Measurements from ENCODE around the gene BTBD16. TPM values are rescaled to one million over a fixed set of nuclear protein-coding genes. Genes with fewer than 3 reads are reported as not detected.

BTBD16 gene
- total and polyA plus RNA-seq, 7 donors, result 0.12 to 0.55 (median 0.54) TPM; not detected in 4

- TF ChIP-seq POLR2AphosphoS5 (IDR thresholded peaks at IDR 0.05) (no peak), EP300 (IDR thresholded peaks at IDR 0.05) (no peak), CTCF (IDR thresholded peaks at IDR 0.05) (no peak), POLR2A (IDR thresholded peaks at IDR 0.05) (no peak)
- no peak overlapping the region for H3K27ac ChIP-seq
- 84 to 94% methylated on average over 11 of the region's 11 CpGs for WGBS, 2 donors
Observed at GRCh38 chr10:122233857-122234348, 37.2 kb upstream of the BTBD16 start.

GRCh38 chr10:122234416-122234815 lies 36.7 kb upstream of the BTBD16 start:
- TF ChIP-seq POLR2A (IDR thresholded peaks at IDR 0.05) (no peak), POLR2AphosphoS5 (IDR thresholded peaks at IDR 0.05) (no peak), CTCF (IDR thresholded peaks at IDR 0.05) (no peak), EP300 (IDR thresholded peaks at IDR 0.05) (no peak)
- DNase-seq, result no peak
- Histone ChIP-seq H3K36me3 (peaks cover 3 to 77% (median 37%) of the 10 kb centered on the region in 4 donors), H3K27ac (no peak overlapping the region), H3K4me1 (no peaks in the 10 kb centered on the region), H3K4me3 (no peak overlapping the region), H3K9me3 (no peaks in the 10 kb centered on the region), H3K27me3 (no peaks in the 10 kb centered on the region)
- intact Hi-C loops (cut with DNase I), result no loop called here
- WGBS, 2 donors, result 82 to 86% methylated on average over 2 of the region's 2 CpGs

More at GRCh38 chr10:122233857-122234348, 37.2 kb upstream of the BTBD16 start:
- no peak for DNase-seq
- no peak overlapping the region for H3K4me3 ChIP-seq
- no peaks in the 10 kb centered on the region for H3K9me3 ChIP-seq
- intact Hi-C loops (cut with DNase I), result no loop called here
- peaks cover 3 to 77% (median 34%) of the 10 kb centered on the region in 4 donors for H3K36me3 ChIP-seq
- no peaks in the 10 kb centered on the region for H3K4me1 ChIP-seq
- H3K27me3 ChIP-seq, result no peaks in the 10 kb centered on the region

GRCh38 chr10:122236690-122237306 lies 34.3 kb upstream of the BTBD16 start:
- intact Hi-C loops (cut with DNase I), result no loop called here
- DNase-seq, result no peak
- no peak overlapping the region for H3K27ac ChIP-seq

GRCh38 chr10:122237331-122237990 lies 33.6 kb upstream of the BTBD16 start:
- TF ChIP-seq POLR2AphosphoS5 (IDR thresholded peaks at IDR 0.05) (no peak), EP300 (IDR thresholded peaks at IDR 0.05) (no peak)
- Histone ChIP-seq H3K4me3 (no peak overlapping the region), H3K4me1 (no peaks in the 10 kb centered on the region), H3K9me3 (no peaks in the 10 kb centered on the region), H3K36me3 (peaks cover 7 to 82% (median 55%) of the 10 kb centered on the region in 4 donors), H3K27ac (no peak overlapping the region), H3K27me3 (no peaks in the 10 kb centered on the region)
- DNase-seq, result peak; percentile 28
- 60 to 84% methylated on average over 17 of the region's 17 CpGs for WGBS, 2 donors
- intact Hi-C loops (cut with DNase I), result no loop called here

More at GRCh38 chr10:122236690-122237306, 34.3 kb upstream of the BTBD16 start:
- Histone ChIP-seq H3K27me3 (no peaks in the 10 kb centered on the region), H3K4me1 (no peaks in the 10 kb centered on the region), H3K36me3 (peaks cover under 1 to 77% (median 51%) of the 10 kb centered on the region in 4 donors), H3K9me3 (no peaks in the 10 kb centered on the region), H3K4me3 (no peak overlapping the region)
- 95 to 97% methylated on average over 5 of the region's 5 CpGs for WGBS, 2 donors
- TF ChIP-seq EP300 (IDR thresholded peaks at IDR 0.05) (no peak), CTCF (IDR thresholded peaks at IDR 0.05) (no peak), POLR2AphosphoS5 (IDR thresholded peaks at IDR 0.05) (no peak), POLR2A (IDR thresholded peaks at IDR 0.05) (no peak)

- Histone ChIP-seq H3K27ac (no peak overlapping the region), H3K4me3 (no peak overlapping the region), H3K36me3 (peaks cover 17 to 95% (median 60%) of the 10 kb centered on the region in 4 donors), H3K9me3 (no peaks in the 10 kb centered on the region), H3K4me1 (no peaks in the 10 kb centered on the region), H3K27me3 (no peaks in the 10 kb centered on the region)
- DNase-seq, result no peak
- TF ChIP-seq POLR2A (IDR thresholded peaks at IDR 0.05) (no peak), CTCF (IDR thresholded peaks at IDR 0.05) (no peak), EP300 (IDR thresholded peaks at IDR 0.05) (no peak), POLR2AphosphoS5 (IDR thresholded peaks at IDR 0.05) (no peak)
- intact Hi-C loops (cut with DNase I), result no loop called here
- WGBS, 2 donors, result 87 to 95% methylated on average over 10 of the region's 10 CpGs
Observed at GRCh38 chr10:122239578-122240257, 31.4 kb upstream of the BTBD16 start.

Measured in sigmoid colon (tissue), 7 donors.